ENCODE measurements around the gene AFAP1L2.

AFAP1L2 gene

GRCh38 chr10:114408968-114409444 lies 4.7 kb upstream of the AFAP1L2 start:
- no peak for DNase-seq (ENCODE audit: low read depth in 3 of 3)

- DNase-seq (ENCODE audit: low read depth in 3 of 3), result no peak
These were observed 4.0 kb upstream of the AFAP1L2 start for GRCh38 chr10:114408112-114408967.

GRCh38 chr10:114406455-114406854 lies 2.2 kb upstream of the AFAP1L2 start:
- no peak for DNase-seq (ENCODE audit: low read depth in 3 of 3)

GRCh38 chr10:114405011-114405350 lies 679 bp upstream of the AFAP1L2 start:
- DNase-seq (ENCODE audit: low read depth in 3 of 3), result no peak

DNA sequence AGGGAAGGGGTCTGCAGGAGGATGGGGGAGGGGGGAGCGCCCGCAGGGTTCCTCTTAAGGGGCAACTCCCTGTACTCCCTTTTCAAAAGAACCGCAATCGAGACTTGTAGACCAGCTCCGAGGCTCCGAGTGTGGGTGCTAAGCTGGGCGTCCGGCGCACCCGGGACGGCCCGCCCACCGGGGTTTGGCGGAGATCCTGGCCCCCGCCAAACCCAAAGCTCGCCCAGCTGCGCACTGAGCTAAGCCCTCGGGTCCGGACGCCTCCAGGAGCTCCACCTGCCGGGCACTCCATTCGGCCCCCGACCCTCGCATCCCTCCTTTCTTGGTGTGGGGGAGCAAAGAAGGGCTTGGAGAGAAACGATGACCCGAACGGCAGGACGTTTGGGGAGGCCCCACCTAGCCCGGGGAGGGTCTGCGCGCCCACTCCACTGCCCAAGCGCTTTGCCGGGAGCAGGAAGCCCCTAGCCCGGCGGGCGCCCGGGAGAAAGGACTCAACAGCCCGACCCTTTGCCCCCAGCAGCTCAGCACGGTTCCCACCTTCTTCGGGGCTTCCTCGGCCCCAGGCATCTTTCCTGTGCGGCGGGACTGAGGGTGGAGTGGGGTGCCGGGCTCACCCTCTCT lies 651 bp downstream of the AFAP1L2 start:
- no peak for DNase-seq (ENCODE audit: low read depth in 3 of 3)

GRCh38 chr10:114402871-114403540 lies 1.3 kb downstream of the AFAP1L2 start:
- DNase-seq (ENCODE audit: low read depth in 3 of 3), result no peak

- DNase-seq (ENCODE audit: low read depth in 3 of 3), result no peak
These were observed 2.1 kb downstream of the AFAP1L2 start for GRCh38 chr10:114402233-114402632.

DNA sequence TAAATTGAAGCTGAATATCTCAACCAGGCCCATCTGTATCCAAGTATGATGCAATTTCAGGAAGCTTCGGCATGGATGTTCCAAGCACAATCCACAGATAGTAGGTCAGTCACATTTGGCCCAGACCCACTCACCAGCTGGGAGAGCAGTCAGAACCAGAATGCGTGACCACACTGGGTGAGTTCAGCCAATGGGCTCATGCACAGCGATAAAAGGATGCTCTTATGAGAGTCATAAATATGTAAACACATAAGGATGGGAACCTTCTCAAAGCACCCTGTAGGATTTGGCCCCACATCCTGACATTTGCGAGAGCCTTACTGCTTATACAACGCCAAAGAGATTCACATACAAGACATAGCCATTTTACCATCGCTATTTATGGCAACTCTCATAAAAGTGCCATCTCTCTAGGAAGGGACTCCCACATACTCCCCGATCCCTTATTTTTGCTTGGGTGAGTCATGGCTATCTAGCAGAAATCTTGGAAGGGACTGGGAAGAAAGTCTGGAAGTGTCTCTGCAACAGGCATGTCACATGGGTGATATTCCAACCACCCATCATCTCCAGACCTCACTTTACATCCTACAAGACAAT lies 3.0 kb downstream of the AFAP1L2 start:
- DNase-seq (ENCODE audit: low read depth in 3 of 3), result no peak

DNA sequence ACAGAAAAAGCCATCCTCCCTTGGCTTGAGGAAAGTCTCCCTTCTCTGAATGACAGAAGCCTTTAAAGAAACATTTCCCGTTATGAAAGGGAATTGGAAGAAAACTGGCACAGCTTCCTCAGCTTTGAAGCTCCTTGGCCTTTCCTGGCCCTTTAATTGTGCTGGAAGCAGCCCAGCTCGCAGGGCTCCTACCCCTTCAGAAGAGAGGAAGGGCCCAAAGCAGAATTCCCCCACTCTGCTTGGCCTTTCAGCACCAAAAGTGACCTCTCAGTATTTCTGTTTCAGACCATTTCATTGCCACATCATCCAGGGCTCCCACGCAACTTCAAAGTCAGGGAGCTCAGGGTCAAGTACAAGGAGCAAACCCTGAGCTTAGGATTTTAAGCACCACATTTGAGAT lies 4.2 kb downstream of the AFAP1L2 start:
- DNase-seq (ENCODE audit: low read depth in 3 of 3), result no peak

DNA sequence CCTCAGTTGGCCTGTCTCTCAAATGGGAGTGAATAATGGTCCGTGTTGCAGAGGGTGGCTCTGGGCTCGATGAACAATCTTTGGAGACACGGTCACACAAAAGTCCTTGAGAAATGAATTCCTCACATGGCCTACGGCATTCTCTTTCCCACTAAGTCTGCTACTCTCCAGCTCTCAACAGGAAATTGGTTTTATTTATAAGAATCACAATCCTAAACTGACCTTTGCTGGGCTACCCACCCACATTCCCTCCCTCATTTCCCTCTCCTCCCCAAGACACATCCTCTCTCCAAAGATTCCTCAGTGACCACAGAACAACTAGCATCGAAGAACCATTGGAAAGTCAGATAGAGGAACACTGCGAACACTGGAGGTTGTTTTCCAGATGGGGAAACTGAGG lies 4.7 kb downstream of the AFAP1L2 start:
- no peak for DNase-seq (ENCODE audit: low read depth in 3 of 3)

GRCh38 chr10:114398587-114399331 lies 5.5 kb downstream of the AFAP1L2 start:
- no peak for DNase-seq (ENCODE audit: low read depth in 3 of 3)

DNA sequence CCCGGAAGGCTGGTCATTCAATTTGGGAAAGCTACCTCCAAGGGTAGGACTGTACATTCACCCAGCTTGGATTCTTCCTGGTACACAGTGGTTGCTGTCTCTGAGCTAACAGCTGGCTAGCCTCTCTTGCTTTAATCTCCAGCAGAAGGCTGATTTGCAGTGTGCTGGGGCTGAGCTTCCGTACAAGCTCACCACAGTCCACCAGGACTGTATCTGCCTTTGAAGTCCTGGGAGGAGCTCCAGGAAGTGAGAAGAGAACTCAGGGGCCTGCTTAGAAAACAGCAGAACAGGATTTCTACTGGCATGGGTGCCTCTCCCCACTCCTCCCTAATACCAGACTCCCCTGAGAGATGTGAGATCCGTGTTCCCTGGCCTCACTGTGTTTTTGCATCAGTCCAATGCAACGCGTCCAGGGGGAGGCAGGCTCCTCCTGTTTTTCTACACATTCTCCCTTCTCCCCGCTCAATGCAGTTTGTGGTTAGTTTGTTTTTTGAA lies 6.6 kb downstream of the AFAP1L2 start:
- DNase-seq (ENCODE audit: low read depth in 3 of 3), result no peak

GRCh38 chr10:114396464-114396863 lies 7.8 kb downstream of the AFAP1L2 start:
- no peak for DNase-seq (ENCODE audit: low read depth in 3 of 3)

DNA sequence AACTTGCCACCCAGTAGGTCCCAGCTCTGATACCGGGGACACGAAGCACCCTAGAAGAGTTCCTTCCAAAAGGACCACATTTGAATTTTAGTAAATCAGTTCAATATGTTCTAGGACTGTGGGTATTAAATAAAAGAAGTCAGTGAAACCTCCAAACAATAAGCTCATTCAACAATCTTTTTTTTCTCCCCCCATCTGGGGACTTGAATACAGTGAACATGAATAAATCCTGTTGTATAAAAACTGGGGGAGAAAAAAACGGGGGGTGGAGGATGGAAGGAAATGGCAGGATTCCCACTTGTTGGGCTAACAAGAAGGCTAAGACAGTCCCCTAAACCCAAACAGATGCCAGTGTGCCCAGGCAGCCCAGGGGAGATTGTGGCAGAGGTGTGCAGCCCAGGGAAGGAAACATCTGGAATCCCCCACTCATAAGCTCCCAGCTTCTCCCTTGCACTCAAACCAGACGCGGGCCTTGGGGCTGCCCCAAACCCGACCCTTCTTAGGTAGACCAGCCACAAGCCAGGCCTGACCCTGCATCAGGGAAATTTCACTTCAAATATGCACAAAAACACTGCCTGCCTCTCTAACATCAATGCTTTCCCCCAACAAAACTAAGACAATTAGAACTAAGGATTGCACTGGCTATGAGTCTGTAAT lies 8.8 kb downstream of the AFAP1L2 start:
- no peak for DNase-seq (ENCODE audit: low read depth in 3 of 3)

DNA sequence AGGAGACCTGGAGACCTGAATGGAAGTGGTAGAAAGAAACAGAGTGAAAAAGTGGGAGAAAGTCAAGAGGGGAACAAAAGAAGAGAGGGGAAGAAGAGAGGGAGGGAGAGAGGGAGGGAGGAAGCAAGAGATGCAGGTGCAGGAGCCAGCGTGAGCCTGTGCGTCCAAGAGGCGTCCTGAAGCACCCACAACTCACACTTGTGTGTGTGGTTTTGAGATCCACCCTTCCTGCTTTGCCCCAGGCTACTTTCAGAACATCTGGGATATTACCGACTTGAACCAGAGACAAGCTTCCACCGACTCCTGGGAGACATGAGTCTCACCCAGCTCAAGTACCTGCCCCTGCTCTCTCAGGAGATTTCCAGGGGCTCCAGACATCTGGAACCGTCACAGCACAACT lies 9.8 kb downstream of the AFAP1L2 start:
- no peak for DNase-seq (ENCODE audit: low read depth in 3 of 3)

- DNase-seq (ENCODE audit: low read depth in 3 of 3), result no peak
These were observed 10.4 kb downstream of the AFAP1L2 start for GRCh38 chr10:114393886-114394285.

DNA sequence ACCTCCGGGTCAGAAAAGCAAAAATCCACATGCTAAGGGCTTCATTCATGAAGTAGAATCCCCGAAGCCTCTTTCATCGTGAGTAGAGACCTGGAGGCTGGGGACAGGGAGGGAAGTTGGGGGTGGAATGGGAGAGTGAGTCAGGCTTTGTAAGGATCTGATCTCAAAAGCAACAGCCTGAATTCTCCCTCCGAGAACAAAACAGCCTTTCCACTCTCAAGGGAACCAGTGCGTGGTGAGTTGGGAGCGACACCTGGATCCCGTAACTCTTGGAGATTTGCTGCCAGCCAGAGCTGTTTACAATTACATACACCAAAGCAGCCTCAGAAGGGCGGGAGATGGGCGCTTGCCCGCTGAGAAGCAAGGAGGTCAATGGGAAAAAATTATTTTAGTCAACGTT lies 10.8 kb downstream of the AFAP1L2 start:
- DNase-seq (ENCODE audit: low read depth in 3 of 3), result no peak

DNA sequence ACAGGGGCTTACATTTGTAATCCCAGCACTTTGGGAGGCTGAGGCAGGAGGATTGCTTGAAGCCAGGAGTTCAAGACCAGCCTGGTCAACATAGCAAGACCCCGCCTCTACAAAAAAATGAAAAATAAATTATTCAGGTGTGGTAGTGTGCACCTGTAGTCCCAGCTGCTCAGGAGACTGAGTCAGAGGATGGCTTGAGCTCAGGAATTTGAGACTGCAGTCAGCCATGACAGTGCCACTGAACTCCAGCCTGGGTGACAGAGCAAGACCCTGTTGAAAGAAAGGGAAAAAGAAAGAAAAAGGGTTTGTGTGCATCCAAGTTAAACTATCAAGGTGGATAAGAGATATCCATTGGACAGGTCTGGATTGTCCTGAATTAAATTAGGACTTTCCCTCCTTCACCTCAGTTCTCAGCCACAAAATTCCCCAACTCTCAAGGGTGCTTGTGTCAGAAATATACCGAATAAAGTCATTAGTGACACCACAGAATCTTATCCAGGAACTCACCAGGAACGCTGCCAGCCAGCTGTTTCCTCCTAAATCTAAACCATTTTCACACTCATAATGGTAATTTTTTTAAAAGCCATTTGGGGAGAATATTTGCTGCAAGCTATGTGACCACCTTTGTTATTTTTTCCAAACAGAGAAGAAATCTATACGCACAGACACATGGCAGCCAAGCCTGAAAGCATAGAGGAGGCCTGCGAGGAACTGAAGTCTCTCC lies 12.0 kb downstream of the AFAP1L2 start:
- no peak for DNase-seq (ENCODE audit: low read depth in 3 of 3)

- DNase-seq (ENCODE audit: low read depth in 3 of 3), result no peak
These were observed 12.7 kb downstream of the AFAP1L2 start for GRCh38 chr10:114391599-114391998.

DNA sequence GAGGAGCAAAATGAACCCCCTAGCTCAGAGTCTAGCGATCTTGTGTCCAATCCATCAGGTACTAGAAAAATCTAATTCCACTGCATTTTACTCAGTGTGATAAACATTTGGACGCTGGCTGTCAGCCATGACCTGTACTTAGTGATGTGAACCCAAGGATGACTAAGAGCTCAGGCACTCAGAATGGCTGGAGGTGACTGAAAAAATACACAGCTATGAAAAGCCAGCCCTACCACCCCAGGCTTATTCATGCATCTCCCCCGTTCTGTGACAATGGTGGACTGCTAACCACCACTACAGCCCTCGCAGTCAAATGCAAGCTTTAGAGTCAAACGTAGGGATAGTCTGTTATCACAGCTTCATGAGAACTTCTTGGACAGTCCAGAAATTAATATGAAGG lies 14.9 kb downstream of the AFAP1L2 start:
- DNase-seq (ENCODE audit: low read depth in 3 of 3), result no peak
